Measurements from ENCODE around the gene ZC3H11A.

DNA sequence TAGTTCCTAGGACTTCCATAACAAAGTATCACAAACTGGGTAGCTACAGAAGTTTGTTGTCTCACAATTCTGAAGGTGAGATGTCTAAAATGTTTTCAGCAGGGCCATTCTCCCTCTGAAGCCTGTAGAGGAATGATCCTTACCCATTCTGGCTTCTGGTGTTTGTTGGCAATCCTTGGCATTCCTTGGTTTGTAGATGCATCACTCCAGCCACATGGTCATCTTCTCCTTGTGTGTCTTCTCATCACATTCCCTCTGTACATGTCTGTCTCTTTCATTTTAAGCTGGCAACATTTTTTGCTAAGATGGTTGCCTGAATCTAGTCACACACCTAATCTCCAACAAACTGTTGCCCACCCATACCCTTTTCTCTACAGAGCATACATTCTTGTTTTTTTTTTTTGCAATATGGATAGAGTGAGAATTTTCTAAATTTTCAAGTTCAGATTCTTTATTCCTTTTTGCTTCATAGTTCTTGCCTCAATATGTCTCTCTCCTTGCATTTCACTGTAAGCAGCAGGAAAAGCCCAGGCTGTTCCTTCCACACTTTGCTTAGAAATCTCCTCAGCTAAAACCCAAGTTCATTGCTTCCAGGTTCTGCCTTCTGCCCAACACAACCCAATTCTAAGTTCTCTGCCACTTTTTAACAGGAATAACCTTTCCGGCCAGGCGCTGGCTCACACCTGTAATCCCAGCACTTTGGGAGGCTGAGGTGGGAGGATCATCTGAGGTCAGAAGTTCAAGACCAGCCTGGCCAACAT is 18.3 kb downstream of the ZC3H11A start:
- TF ChIP-seq POLR2AphosphoS5 (IDR thresholded peaks at IDR 0.05) (no peak), POLR2A (IDR thresholded peaks at IDR 0.05) (no peak)
- TF ChIP-seq, protein P1, sequence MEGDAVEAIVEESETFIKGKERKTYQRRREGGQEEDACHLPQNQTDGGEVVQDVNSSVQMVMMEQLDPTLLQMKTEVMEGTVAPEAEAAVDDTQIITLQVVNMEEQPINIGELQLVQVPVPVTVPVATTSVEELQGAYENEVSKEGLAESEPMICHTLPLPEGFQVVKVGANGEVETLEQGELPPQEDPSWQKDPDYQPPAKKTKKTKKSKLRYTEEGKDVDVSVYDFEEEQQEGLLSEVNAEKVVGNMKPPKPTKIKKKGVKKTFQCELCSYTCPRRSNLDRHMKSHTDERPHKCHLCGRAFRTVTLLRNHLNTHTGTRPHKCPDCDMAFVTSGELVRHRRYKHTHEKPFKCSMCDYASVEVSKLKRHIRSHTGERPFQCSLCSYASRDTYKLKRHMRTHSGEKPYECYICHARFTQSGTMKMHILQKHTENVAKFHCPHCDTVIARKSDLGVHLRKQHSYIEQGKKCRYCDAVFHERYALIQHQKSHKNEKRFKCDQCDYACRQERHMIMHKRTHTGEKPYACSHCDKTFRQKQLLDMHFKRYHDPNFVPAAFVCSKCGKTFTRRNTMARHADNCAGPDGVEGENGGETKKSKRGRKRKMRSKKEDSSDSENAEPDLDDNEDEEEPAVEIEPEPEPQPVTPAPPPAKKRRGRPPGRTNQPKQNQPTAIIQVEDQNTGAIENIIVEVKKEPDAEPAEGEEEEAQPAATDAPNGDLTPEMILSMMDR (IDR thresholded peaks at IDR 0.05 in 8 of 11, conservative IDR thresholded peaks at IDR 0.05 in 3 of 11), result no peak

Data from spleen (tissue), 7 donors.